Activated naive CD8-positive, alpha-beta T cell (primary cell): ENCODE measurements around the gene GNAL.

Experiments
- H3K27ac Mint-ChIP-seq: one replicate; pipeline ENCODE4 v1.8.0; 2021; ENCODE audit warnings: mixed read lengths
- H3K27me3 Mint-ChIP-seq: one replicate; pipeline ENCODE4 v1.8.0; 2021; ENCODE audit warnings: mixed read lengths
- H3K36me3 Mint-ChIP-seq: one replicate; pipeline ENCODE4 v1.8.0; 2021; ENCODE audit warnings: mixed read lengths
- H3K4me1 Mint-ChIP-seq: one replicate; pipeline ENCODE4 v1.8.0; 2021; ENCODE audit warnings: low read depth, mixed read lengths
- H3K4me3 Mint-ChIP-seq: one replicate; pipeline ENCODE4 v1.8.0; 2021; ENCODE audit warnings: mild to moderate bottlenecking, mixed read lengths
- H3K9me3 Mint-ChIP-seq: one replicate; pipeline ENCODE4 v1.8.0; 2021; ENCODE audit warnings: low read depth, mixed read lengths

Gene GNAL

GRCh38 chr18:11861583-11862288 lies 172.7 kb downstream of the GNAL start:
- H3K27ac Mint-ChIP-seq: no peak overlapping the region

GRCh38 chr18:11862468-11863137 lies 173.5 kb downstream of the GNAL start:
- Mint-ChIP-seq H3K36me3 (no peaks in the 10 kb centered on the region), H3K4me1 (peaks cover 2% of the 10 kb centered on the region), H3K4me3 (no peak overlapping the region), H3K27ac (no peak overlapping the region), H3K9me3 (no peaks in the 10 kb centered on the region), H3K27me3 (no peaks in the 10 kb centered on the region)

More at GRCh38 chr18:11861583-11862288, 172.7 kb downstream of the GNAL start:
- H3K4me3 Mint-ChIP-seq: no peak overlapping the region
- peaks cover 5% of the 10 kb centered on the region for H3K4me1 Mint-ChIP-seq
- no peaks in the 10 kb centered on the region for H3K27me3 Mint-ChIP-seq
- no peaks in the 10 kb centered on the region for H3K9me3 Mint-ChIP-seq
- H3K36me3 Mint-ChIP-seq: no peaks in the 10 kb centered on the region

DNA sequence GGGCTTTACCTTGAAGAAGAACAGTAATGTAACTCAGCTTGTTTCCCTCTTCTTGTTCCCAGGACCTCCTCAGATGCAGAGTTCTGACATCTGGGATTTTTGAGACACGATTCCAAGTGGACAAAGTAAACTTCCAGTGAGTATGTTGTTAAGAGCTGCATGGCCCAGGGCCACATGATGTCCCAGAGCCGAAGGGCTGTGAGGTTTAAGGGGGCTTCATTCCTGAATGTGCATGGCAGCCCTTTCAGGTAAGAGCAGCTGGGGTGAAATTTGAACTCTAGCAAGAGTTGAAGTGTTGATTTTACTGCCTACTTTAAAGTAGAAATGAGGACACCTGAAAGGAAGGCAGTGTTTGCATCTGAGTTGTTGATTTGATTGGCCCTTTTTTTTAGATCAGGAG lies 175.4 kb downstream of the GNAL start:
- no peak overlapping the region for H3K27ac Mint-ChIP-seq
- no peak overlapping the region for H3K4me3 Mint-ChIP-seq
- no peaks in the 10 kb centered on the region for H3K9me3 Mint-ChIP-seq
- H3K27me3 Mint-ChIP-seq: no peaks in the 10 kb centered on the region
- peaks cover 2% of the 10 kb centered on the region for H3K4me1 Mint-ChIP-seq
- H3K36me3 Mint-ChIP-seq: no peaks in the 10 kb centered on the region

- peaks cover 2% of the 10 kb centered on the region for H3K4me1 Mint-ChIP-seq
- H3K36me3 Mint-ChIP-seq: no peaks in the 10 kb centered on the region
- H3K27ac Mint-ChIP-seq: no peak overlapping the region
- H3K27me3 Mint-ChIP-seq: no peaks in the 10 kb centered on the region
- H3K4me3 Mint-ChIP-seq: no peak overlapping the region
- H3K9me3 Mint-ChIP-seq: no peaks in the 10 kb centered on the region
These were observed 176.0 kb downstream of the GNAL start for GRCh38 chr18:11865071-11865470.

DNA sequence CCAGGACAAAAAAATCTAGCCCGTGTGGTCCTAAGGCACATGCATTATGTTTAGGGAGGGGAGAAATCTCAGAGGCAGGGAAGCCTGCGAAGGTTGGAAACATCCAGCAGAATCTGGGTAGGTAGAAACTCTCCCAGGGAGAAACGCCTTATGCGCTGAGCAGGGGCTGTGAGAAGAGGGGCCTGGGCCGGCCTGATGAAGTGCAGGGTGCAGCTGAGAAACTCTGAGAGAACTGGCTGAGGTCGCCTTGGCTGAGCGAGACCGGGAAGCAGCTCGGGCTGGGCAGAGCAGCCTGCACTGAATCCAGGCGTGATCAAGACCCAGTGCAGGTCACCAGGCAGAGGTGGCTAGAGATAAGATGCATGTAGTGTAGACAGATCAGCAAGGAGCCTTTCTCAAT lies 177.3 kb downstream of the GNAL start:
- no peaks in the 10 kb centered on the region for H3K27me3 Mint-ChIP-seq

GRCh38 chr18:11866764-11867163 lies 177.7 kb downstream of the GNAL start:
- H3K4me1 Mint-ChIP-seq: no peaks in the 10 kb centered on the region
- no peaks in the 10 kb centered on the region for H3K9me3 Mint-ChIP-seq
- H3K4me3 Mint-ChIP-seq: no peak overlapping the region
- H3K36me3 Mint-ChIP-seq: no peaks in the 10 kb centered on the region
- no peaks in the 10 kb centered on the region for H3K27me3 Mint-ChIP-seq
- H3K27ac Mint-ChIP-seq: no peak overlapping the region

More for the DNA sequence above, 177.3 kb downstream of the GNAL start:
- Mint-ChIP-seq H3K9me3 (no peaks in the 10 kb centered on the region), H3K27ac (no peak overlapping the region), H3K4me1 (no peaks in the 10 kb centered on the region), H3K4me3 (no peak overlapping the region), H3K36me3 (no peaks in the 10 kb centered on the region)

GRCh38 chr18:11868230-11868629 lies 179.2 kb downstream of the GNAL start:
- H3K27me3 Mint-ChIP-seq: no peaks in the 10 kb centered on the region
- H3K36me3 Mint-ChIP-seq: no peaks in the 10 kb centered on the region
- no peak overlapping the region for H3K4me3 Mint-ChIP-seq
- H3K27ac Mint-ChIP-seq: no peak overlapping the region
- no peaks in the 10 kb centered on the region for H3K9me3 Mint-ChIP-seq
- no peaks in the 10 kb centered on the region for H3K4me1 Mint-ChIP-seq

- H3K4me1 Mint-ChIP-seq: no peaks in the 10 kb centered on the region
- H3K4me3 Mint-ChIP-seq: no peak overlapping the region
- H3K27ac Mint-ChIP-seq: no peak overlapping the region
- H3K9me3 Mint-ChIP-seq: no peaks in the 10 kb centered on the region
- H3K36me3 Mint-ChIP-seq: no peaks in the 10 kb centered on the region
- no peaks in the 10 kb centered on the region for H3K27me3 Mint-ChIP-seq
These were observed 182.4 kb downstream of the GNAL start for GRCh38 chr18:11871501-11871900.

GRCh38 chr18:11872479-11873136 lies 183.5 kb downstream of the GNAL start:
- no peaks in the 10 kb centered on the region for H3K36me3 Mint-ChIP-seq
- no peaks in the 10 kb centered on the region for H3K9me3 Mint-ChIP-seq
- no peak overlapping the region for H3K4me3 Mint-ChIP-seq
- no peaks in the 10 kb centered on the region for H3K27me3 Mint-ChIP-seq
- H3K27ac Mint-ChIP-seq: no peak overlapping the region
- no peaks in the 10 kb centered on the region for H3K4me1 Mint-ChIP-seq

DNA sequence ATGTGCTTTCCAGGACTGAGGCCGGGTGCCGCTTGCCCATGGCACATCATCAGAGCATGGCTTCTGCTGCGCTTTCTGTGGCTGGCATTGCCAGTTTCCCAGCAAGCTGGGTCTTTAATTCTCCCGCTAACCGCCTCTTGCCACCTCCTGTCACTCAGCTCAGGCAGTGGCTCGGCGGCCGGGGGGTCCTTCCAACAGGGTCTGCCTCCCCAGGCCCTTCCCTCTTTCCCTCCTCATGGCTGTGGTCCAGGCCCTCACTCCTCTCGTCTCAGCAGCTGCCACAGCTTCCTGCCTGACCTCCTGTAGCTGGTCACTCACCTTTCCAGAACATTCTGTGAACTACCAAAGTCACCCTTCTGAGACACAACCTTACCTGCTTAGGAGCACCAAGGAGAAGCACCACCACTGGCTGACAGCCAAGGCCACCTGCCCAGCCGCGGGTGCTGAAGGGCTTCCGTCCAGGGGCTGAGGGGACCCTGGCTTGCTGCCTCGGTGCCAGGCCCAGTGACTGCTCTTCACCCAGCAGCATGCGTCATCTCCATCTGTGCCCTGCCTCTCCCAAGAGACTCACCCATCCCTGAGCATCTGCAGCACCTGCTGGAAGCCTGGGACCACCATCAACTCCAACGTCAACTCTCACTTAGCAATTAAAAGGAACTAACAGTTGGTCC lies 184.7 kb downstream of the GNAL start:
- H3K27me3 Mint-ChIP-seq: no peaks in the 10 kb centered on the region
- no peak overlapping the region for H3K4me3 Mint-ChIP-seq
- no peak overlapping the region for H3K27ac Mint-ChIP-seq
- no peaks in the 10 kb centered on the region for H3K9me3 Mint-ChIP-seq
- H3K36me3 Mint-ChIP-seq: no peaks in the 10 kb centered on the region
- H3K4me1 Mint-ChIP-seq: no peaks in the 10 kb centered on the region

- H3K4me3 Mint-ChIP-seq: no peak overlapping the region
- no peak overlapping the region for H3K27ac Mint-ChIP-seq
These were observed 185.6 kb downstream of the GNAL start for GRCh38 chr18:11874676-11875075.

GRCh38 chr18:11877497-11878135 lies 188.6 kb downstream of the GNAL start:
- H3K27ac Mint-ChIP-seq: no peak overlapping the region
- no peaks in the 10 kb centered on the region for H3K27me3 Mint-ChIP-seq
- no peaks in the 10 kb centered on the region for H3K36me3 Mint-ChIP-seq
- no peaks in the 10 kb centered on the region for H3K9me3 Mint-ChIP-seq
- no peak overlapping the region for H3K4me3 Mint-ChIP-seq
- H3K4me1 Mint-ChIP-seq: no peaks in the 10 kb centered on the region

More at GRCh38 chr18:11874676-11875075, 185.6 kb downstream of the GNAL start:
- no peaks in the 10 kb centered on the region for H3K9me3 Mint-ChIP-seq
- H3K36me3 Mint-ChIP-seq: no peaks in the 10 kb centered on the region
- no peaks in the 10 kb centered on the region for H3K27me3 Mint-ChIP-seq
- H3K4me1 Mint-ChIP-seq: no peaks in the 10 kb centered on the region

DNA sequence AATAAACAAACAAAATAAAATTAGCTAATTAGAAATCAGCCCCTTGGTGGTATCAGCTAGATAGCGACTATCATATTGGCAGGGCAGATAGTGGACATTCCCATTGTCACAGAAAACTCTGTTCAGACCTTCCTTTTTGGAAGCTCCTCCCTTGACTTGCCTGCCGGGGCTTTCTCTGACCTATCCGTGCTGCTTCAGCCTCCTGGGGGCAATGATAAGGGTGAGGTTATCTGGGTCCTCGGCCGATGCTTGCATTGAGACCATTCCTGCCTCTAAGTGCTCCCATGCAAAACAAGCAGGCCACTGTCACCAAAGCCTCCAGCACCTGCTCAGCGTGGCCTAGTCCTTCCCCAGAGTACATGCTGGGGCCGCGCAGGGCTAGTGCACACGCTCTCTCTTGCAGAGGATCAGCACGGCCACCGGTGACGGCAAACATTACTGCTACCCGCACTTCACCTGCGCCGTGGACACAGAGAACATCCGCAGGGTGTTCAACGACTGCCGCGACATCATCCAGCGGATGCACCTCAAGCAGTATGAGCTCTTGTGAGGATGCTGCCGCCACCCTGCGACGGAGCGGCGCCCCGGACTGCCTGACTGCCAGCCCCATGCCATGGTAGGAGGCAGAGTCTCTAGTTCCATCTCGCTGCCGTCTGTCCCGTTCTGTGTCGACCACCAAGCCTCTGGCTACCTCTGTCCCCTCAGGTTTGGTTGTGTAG lies 191.7 kb downstream of the GNAL start:
- no peak overlapping the region for H3K27ac Mint-ChIP-seq
- H3K36me3 Mint-ChIP-seq: no peaks in the 10 kb centered on the region
- H3K9me3 Mint-ChIP-seq: no peaks in the 10 kb centered on the region
- H3K4me1 Mint-ChIP-seq: no peaks in the 10 kb centered on the region
- no peak overlapping the region for H3K4me3 Mint-ChIP-seq
- H3K27me3 Mint-ChIP-seq: no peaks in the 10 kb centered on the region

GRCh38 chr18:11882636-11883035 lies 193.6 kb downstream of the GNAL start:
- H3K27me3 Mint-ChIP-seq: no peaks in the 10 kb centered on the region
- H3K4me1 Mint-ChIP-seq: no peaks in the 10 kb centered on the region
- H3K4me3 Mint-ChIP-seq: no peak overlapping the region
- H3K27ac Mint-ChIP-seq: no peak overlapping the region
- H3K36me3 Mint-ChIP-seq: no peaks in the 10 kb centered on the region
- no peaks in the 10 kb centered on the region for H3K9me3 Mint-ChIP-seq
